HEK293 (cell line): ENCODE data around the gene ETV7.

ENCODE experiments used
- GLIS2 ChIP-seq: fragments of 450-650 bp; formaldehyde crosslinking; IDR thresholded peaks from 2 replicates; pipeline ENCODE4 v1.5.1; 2016; ENCODE audit warnings: missing biosample characterization, missing genetic modification characterization
- HOXC10 ChIP-seq: sonication (generic); formaldehyde crosslinking; IDR thresholded peaks from 2 replicates; pipeline ENCODE4 v1.8.1; 2023; ENCODE audit warnings: mild to moderate bottlenecking, missing genetic modification reagents
- TCF7L2 ChIP-seq: IDR thresholded peaks from 2 replicates; pipeline ENCODE4 v1.6.1; 2011; ENCODE audit warnings: low read depth, mild to moderate bottlenecking, inconsistent platforms, low read length, moderate library complexity, borderline replicate concordance
- ZBTB7A ChIP-seq: fragments of 450-650 bp; formaldehyde crosslinking; IDR thresholded peaks from 2 replicates; pipeline ENCODE4 v1.5.1; 2016; ENCODE audit warnings: low read depth, missing biosample characterization, missing genetic modification characterization
- ZEB2 ChIP-seq: fragments of 450-650 bp; formaldehyde crosslinking; IDR thresholded peaks from 2 replicates; pipeline ENCODE4 v1.5.1; 2016; ENCODE audit warnings: missing biosample characterization, missing genetic modification characterization
- ZNF121 ChIP-seq: fragments of 450-650 bp; formaldehyde crosslinking; IDR thresholded peaks from 2 replicates; pipeline ENCODE4 v1.5.1; 2016; ENCODE audit warnings: missing biosample characterization, missing genetic modification characterization
- ZNF324 ChIP-seq: fragments of 450-650 bp; formaldehyde crosslinking; IDR thresholded peaks from 2 replicates; pipeline ENCODE4 v1.5.1; 2016; ENCODE audit warnings: missing biosample characterization, missing genetic modification characterization
- ZNF354C ChIP-seq: fragments of 450-650 bp; formaldehyde crosslinking; IDR thresholded peaks from 2 replicates; pipeline ENCODE4 v1.5.1; 2016; ENCODE audit warnings: missing biosample characterization, missing genetic modification characterization, low read depth, borderline replicate concordance
- ZNF621 ChIP-seq: fragments of 450-650 bp; formaldehyde crosslinking; IDR thresholded peaks from 2 replicates; pipeline ENCODE4 v1.5.1; 2017; ENCODE audit warnings: missing biosample characterization, missing genetic modification characterization
- TF ChIP-seq, protein P1 (sequence below): fragments of 450-650 bp; formaldehyde crosslinking; IDR thresholded peaks from 2 replicates; pipeline ENCODE4 v1.5.1; 2016; ENCODE audit warnings: missing biosample characterization, missing genetic modification characterization
- TF ChIP-seq, protein P2 (sequence below): fragments of 450-650 bp; formaldehyde crosslinking; IDR thresholded peaks from 2 replicates; pipeline ENCODE4 v1.5.1; 2016; ENCODE audit warnings: missing biosample characterization, missing genetic modification characterization
- TF ChIP-seq, protein P3 (sequence below): fragments of 450-650 bp; formaldehyde crosslinking; IDR thresholded peaks from 2 replicates; pipeline ENCODE4 v1.5.1; 2016; ENCODE audit warnings: missing biosample characterization, missing genetic modification characterization
- TF ChIP-seq, protein P4 (sequence below): fragments of 450-650 bp; formaldehyde crosslinking; IDR thresholded peaks from 2 replicates; pipeline ENCODE4 v1.5.1; 2016; ENCODE audit warnings: missing biosample characterization, missing genetic modification characterization

DNA sequence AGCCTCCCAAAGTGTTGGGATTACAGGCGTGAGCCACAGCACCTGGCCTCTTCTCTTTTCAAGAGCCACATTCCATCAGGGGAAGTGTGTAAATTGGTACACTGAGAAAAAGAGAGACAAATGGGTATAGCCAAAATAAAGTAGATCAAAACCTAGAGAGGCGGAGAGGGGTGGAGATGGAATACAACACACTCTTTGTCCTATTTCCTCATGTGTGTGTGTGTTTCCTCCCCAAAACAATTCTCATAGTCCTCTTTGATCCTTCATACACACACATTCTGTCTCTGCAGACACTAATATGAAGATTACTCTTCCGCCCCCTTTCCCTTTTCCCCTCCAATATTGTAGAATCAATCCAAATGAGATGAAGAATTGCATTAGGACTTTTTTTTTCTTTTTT is 39.2 kb upstream of the ETV7 start:
- TF ChIP-seq, protein P1, sequence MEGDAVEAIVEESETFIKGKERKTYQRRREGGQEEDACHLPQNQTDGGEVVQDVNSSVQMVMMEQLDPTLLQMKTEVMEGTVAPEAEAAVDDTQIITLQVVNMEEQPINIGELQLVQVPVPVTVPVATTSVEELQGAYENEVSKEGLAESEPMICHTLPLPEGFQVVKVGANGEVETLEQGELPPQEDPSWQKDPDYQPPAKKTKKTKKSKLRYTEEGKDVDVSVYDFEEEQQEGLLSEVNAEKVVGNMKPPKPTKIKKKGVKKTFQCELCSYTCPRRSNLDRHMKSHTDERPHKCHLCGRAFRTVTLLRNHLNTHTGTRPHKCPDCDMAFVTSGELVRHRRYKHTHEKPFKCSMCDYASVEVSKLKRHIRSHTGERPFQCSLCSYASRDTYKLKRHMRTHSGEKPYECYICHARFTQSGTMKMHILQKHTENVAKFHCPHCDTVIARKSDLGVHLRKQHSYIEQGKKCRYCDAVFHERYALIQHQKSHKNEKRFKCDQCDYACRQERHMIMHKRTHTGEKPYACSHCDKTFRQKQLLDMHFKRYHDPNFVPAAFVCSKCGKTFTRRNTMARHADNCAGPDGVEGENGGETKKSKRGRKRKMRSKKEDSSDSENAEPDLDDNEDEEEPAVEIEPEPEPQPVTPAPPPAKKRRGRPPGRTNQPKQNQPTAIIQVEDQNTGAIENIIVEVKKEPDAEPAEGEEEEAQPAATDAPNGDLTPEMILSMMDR (tag by site-specific recombination), result no peak
- TF ChIP-seq, protein P2, sequence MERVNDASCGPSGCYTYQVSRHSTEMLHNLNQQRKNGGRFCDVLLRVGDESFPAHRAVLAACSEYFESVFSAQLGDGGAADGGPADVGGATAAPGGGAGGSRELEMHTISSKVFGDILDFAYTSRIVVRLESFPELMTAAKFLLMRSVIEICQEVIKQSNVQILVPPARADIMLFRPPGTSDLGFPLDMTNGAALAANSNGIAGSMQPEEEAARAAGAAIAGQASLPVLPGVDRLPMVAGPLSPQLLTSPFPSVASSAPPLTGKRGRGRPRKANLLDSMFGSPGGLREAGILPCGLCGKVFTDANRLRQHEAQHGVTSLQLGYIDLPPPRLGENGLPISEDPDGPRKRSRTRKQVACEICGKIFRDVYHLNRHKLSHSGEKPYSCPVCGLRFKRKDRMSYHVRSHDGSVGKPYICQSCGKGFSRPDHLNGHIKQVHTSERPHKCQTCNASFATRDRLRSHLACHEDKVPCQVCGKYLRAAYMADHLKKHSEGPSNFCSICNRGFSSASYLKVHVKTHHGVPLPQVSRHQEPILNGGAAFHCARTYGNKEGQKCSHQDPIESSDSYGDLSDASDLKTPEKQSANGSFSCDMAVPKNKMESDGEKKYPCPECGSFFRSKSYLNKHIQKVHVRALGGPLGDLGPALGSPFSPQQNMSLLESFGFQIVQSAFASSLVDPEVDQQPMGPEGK (tag by site-specific recombination), result no peak
- TF ChIP-seq ZEB2 (tag by site-specific recombination) (no peak), ZBTB7A (tag by site-specific recombination) (no peak), ZNF324 (tag by site-specific recombination) (no peak), HOXC10 (CRISPR knock-in tag) (no peak), GLIS2 (tag by site-specific recombination) (no peak), ZNF354C (tag by site-specific recombination) (no peak), ZNF621 (no peak), TCF7L2 (no peak), ZNF121 (tag by site-specific recombination) (no peak)
- TF ChIP-seq, protein P3, sequence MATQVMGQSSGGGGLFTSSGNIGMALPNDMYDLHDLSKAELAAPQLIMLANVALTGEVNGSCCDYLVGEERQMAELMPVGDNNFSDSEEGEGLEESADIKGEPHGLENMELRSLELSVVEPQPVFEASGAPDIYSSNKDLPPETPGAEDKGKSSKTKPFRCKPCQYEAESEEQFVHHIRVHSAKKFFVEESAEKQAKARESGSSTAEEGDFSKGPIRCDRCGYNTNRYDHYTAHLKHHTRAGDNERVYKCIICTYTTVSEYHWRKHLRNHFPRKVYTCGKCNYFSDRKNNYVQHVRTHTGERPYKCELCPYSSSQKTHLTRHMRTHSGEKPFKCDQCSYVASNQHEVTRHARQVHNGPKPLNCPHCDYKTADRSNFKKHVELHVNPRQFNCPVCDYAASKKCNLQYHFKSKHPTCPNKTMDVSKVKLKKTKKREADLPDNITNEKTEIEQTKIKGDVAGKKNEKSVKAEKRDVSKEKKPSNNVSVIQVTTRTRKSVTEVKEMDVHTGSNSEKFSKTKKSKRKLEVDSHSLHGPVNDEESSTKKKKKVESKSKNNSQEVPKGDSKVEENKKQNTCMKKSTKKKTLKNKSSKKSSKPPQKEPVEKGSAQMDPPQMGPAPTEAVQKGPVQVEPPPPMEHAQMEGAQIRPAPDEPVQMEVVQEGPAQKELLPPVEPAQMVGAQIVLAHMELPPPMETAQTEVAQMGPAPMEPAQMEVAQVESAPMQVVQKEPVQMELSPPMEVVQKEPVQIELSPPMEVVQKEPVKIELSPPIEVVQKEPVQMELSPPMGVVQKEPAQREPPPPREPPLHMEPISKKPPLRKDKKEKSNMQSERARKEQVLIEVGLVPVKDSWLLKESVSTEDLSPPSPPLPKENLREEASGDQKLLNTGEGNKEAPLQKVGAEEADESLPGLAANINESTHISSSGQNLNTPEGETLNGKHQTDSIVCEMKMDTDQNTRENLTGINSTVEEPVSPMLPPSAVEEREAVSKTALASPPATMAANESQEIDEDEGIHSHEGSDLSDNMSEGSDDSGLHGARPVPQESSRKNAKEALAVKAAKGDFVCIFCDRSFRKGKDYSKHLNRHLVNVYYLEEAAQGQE, result no peak
- TF ChIP-seq, protein P4, sequence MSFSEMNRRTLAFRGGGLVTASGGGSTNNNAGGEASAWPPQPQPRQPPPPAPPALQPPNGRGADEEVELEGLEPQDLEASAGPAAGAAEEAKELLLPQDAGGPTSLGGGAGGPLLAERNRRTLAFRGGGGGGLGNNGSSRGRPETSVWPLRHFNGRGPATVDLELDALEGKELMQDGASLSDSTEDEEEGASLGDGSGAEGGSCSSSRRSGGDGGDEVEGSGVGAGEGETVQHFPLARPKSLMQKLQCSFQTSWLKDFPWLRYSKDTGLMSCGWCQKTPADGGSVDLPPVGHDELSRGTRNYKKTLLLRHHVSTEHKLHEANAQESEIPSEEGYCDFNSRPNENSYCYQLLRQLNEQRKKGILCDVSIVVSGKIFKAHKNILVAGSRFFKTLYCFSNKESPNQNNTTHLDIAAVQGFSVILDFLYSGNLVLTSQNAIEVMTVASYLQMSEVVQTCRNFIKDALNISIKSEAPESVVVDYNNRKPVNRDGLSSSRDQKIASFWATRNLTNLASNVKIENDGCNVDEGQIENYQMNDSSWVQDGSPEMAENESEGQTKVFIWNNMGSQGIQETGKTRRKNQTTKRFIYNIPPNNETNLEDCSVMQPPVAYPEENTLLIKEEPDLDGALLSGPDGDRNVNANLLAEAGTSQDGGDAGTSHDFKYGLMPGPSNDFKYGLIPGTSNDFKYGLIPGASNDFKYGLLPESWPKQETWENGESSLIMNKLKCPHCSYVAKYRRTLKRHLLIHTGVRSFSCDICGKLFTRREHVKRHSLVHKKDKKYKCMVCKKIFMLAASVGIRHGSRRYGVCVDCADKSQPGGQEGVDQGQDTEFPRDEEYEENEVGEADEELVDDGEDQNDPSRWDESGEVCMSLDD, result no peak
